Lower lobe of right lung (tissue), 2 donors: ENCODE data around the gene ANO4. TPM values are rescaled to one million over a fixed set of nuclear protein-coding genes. Genes with fewer than 3 reads are reported as not detected.

ENCODE experiments used
- ATAC-seq, 2 donors: fragments of 200-7000 bp; cut with Tn5 transposase; one replicate each; pipeline ENCODE4 v1.9.1; 2020 to 2022; ENCODE audit warnings: mild to moderate bottlenecking in 2 of 2, moderate library complexity in 2 of 2
- DNase-seq: peaks from one replicate; pipeline ENCODE4 v3.0.0-alpha.2; 2020
- H3K27ac ChIP-seq: fragments of 200-600 bp; one replicate; pipeline ENCODE4 v1.8.0; 2022
- H3K27me3 ChIP-seq: fragments of 200-600 bp; one replicate; pipeline ENCODE4 v1.8.0; 2022; ENCODE audit warnings: low read depth
- H3K36me3 ChIP-seq: fragments of 200-600 bp; one replicate; pipeline ENCODE4 v1.8.0; 2022; ENCODE audit warnings: mild to moderate bottlenecking
- H3K4me1 ChIP-seq: fragments of 200-600 bp; one replicate; pipeline ENCODE4 v1.8.0; 2022
- H3K4me3 ChIP-seq: fragments of 200-600 bp; one replicate; pipeline ENCODE4 v1.8.0; 2022; ENCODE audit warnings: mild to moderate bottlenecking
- H3K9me3 ChIP-seq: fragments of 200-600 bp; one replicate; pipeline ENCODE4 v1.8.0; 2022
- intact Hi-C: fragments of 100-400 bp; cut with DNase I; formaldehyde crosslinking; loops from one replicate; pipeline ENCODE4 v1.11.0; 2022
- total RNA-seq: library from RNA; stranded (reverse); fragmentation: NEBNext Ultra II Directional; extraction: Animal tissue kit (Norgen Biotek cat#: 25700); gene quantifications from one replicate; pipeline ENCODE4 v1.2.1, GENCODE V29; 2021
- TF ChIP-seq, protein P1 (sequence below): fragments of 200-600 bp; IDR thresholded peaks from one replicate; pipeline ENCODE4 v1.8.0; 2022; ENCODE audit warnings: antibody characterized with exemption, mild to moderate bottlenecking
- donor health status: DM: no; HTN: yes; CAD: no; lungs with severe emphysema.

Gene ANO4
- total RNA-seq, 1 donor from 2014 or later: 0.74 TPM

DNA sequence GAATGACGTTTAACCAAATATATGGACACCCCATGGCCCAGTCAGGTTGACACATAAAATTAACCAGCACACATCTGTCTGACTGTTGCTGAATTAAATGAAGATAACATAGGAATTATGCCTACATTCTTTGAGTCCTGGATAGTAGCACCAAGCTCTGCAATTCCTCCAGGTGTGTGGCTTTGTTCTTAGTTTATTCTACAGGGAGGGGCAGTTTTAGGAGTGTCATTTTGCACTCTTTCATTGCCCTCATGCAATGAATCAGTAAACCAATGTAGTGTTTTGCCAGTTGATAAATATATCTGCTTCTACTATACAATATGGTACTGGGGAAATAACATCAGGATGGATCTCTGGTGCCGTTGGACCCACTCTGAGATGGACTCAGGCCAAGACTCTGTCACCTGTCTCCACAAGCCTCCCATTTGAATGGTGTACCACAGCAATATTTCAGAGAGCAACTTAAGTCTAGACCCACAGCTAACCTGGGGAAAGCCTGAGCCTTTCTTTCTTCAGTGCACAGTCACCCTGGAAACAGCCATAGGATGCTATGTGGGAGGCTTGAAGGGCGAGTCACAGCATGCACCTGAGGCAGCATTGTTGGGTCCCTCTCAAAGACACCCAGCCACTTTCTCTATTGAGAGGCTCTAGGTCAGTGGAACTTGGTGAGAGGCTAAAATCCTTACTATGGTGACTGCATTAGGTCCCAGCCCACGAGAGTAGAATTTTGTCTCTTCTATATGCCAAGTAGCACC is 73.2 kb downstream of the ANO4 start:
- no peaks in the 10 kb centered on the region for H3K4me1 ChIP-seq
- no peak for ATAC-seq
- TF ChIP-seq, protein P1, sequence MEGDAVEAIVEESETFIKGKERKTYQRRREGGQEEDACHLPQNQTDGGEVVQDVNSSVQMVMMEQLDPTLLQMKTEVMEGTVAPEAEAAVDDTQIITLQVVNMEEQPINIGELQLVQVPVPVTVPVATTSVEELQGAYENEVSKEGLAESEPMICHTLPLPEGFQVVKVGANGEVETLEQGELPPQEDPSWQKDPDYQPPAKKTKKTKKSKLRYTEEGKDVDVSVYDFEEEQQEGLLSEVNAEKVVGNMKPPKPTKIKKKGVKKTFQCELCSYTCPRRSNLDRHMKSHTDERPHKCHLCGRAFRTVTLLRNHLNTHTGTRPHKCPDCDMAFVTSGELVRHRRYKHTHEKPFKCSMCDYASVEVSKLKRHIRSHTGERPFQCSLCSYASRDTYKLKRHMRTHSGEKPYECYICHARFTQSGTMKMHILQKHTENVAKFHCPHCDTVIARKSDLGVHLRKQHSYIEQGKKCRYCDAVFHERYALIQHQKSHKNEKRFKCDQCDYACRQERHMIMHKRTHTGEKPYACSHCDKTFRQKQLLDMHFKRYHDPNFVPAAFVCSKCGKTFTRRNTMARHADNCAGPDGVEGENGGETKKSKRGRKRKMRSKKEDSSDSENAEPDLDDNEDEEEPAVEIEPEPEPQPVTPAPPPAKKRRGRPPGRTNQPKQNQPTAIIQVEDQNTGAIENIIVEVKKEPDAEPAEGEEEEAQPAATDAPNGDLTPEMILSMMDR: no peak
- no peaks in the 10 kb centered on the region for H3K36me3 ChIP-seq
- no peak for DNase-seq
- H3K4me3 ChIP-seq: no peak overlapping the region
- no peaks in the 10 kb centered on the region for H3K27me3 ChIP-seq
- intact Hi-C loops: no loop called here
- no peak overlapping the region for H3K27ac ChIP-seq
- no peaks in the 10 kb centered on the region for H3K9me3 ChIP-seq

DNA sequence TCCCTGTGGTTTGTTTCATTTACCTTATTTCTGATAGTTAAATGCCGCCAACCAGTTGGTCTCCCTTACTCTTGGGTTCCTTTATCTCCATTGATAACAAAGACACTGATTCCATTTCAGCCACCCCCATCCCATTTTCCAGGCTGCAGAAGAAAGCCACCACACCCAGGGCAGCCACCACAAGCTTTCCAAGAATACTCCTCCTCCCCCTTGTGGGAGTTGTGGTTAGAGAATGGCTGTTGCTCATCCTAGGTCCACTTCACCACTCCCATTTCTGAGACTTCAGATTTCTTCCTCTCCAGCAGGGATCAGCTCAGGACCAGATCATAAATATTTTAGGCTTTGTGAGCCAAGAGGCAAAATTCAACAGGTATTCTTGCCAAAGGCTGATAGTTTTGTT is 73.9 kb downstream of the ANO4 start:
- no peaks in the 10 kb centered on the region for H3K9me3 ChIP-seq
- no peak for DNase-seq
- intact Hi-C loops: no loop called here
- no peak for ATAC-seq
- H3K27ac ChIP-seq: no peak overlapping the region
- H3K4me1 ChIP-seq: no peaks in the 10 kb centered on the region
- TF ChIP-seq, protein P1: no peak
- no peak overlapping the region for H3K4me3 ChIP-seq
- H3K27me3 ChIP-seq: no peaks in the 10 kb centered on the region
- no peaks in the 10 kb centered on the region for H3K36me3 ChIP-seq

DNA sequence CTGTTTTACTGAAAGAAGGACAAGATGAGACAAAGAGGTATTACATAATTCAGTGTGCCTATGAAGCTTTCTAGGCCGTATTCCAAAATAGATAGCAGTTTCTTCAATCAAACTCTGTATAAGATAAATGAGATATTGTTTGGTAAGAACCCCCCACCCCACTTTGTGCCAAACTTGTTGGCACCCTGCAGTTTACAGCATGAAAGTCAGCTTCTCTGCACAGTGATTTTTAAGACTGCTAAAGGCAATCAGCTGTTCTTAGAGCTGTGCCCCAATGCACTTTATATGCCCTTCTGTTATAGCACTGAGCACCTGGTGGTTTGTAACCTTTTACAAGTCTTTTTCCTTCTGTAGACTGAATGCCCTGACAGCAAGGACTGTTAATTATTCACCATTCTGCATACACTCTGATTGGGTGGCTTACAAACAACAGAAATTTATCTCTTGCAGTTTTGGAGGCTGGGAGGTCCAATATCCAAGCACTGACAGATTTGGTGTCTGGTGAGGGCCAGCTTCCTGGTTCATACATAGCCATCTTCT is 76.7 kb downstream of the ANO4 start:
- no peaks in the 10 kb centered on the region for H3K36me3 ChIP-seq
- no peak overlapping the region for H3K27ac ChIP-seq
- no peaks in the 10 kb centered on the region for H3K27me3 ChIP-seq
- H3K4me3 ChIP-seq: no peak overlapping the region
- intact Hi-C loops: no loop called here
- no peak for DNase-seq
- no peak for ATAC-seq
- TF ChIP-seq, protein P1: no peak
- H3K4me1 ChIP-seq: no peaks in the 10 kb centered on the region
- no peaks in the 10 kb centered on the region for H3K9me3 ChIP-seq

DNA sequence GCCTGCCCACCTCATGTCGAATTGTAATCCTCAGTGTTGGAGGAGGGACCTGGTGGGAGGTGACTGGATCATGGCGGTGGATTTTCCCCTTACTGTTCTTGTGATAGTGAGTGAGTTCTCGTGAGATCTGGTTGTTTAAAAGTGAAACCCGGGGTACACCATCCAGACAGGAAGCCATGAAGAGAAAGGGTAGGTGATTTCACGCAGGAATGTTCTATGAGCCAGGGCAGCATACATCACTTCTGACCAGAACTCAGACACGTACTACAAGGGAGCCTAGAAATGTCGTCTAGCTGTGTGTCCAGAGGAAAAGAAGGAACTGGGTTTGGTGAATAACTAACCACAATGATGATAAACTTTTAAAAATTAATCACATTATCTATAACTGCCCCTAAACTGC is 80.6 kb downstream of the ANO4 start:
- Histone ChIP-seq H3K4me3 (no peak overlapping the region), H3K36me3 (no peaks in the 10 kb centered on the region), H3K9me3 (no peaks in the 10 kb centered on the region), H3K27ac (no peak overlapping the region), H3K4me1 (no peaks in the 10 kb centered on the region), H3K27me3 (no peaks in the 10 kb centered on the region)
- intact Hi-C loops: no loop called here
- DNase-seq (no peak), ATAC-seq (no peak)
- TF ChIP-seq, protein P1: no peak

DNA sequence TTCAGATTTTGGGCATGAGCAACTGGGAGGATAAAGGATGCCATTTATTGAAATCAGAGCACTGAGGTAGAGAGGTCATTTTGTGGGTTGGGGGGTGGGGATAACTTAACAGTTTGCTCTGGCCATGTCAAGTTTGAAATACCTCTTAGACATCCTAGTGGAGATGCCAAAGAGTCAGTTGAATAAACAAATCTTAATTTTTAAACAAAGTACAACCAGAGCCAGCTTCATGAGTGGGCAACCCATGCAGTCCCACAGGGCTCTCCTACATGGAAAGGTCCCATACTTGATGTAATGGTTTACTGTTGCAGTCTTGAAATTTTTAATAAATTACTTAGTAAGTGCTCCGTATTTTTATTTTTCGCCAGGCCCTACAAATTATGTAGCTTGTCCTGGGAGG is 81.2 kb downstream of the ANO4 start:
- DNase-seq (no peak), ATAC-seq (no peak)
- Histone ChIP-seq H3K36me3 (no peaks in the 10 kb centered on the region), H3K4me1 (no peaks in the 10 kb centered on the region), H3K27ac (no peak overlapping the region), H3K9me3 (no peaks in the 10 kb centered on the region), H3K4me3 (no peak overlapping the region), H3K27me3 (no peaks in the 10 kb centered on the region)
- intact Hi-C loops: no loop called here
- TF ChIP-seq, protein P1: no peak
